HG03469 (cell line): Measurements from ENCODE around the gene INO80C.
"Not testable (repeated sequence)": the region's sequence is repeated elsewhere in the genome, so short reads cannot be mapped to it uniquely, and the experiment has no call there.

Experiments
- ATAC-seq: cut with Tn5 transposase; IDR thresholded peaks from one replicate; pipeline ENCODE4 v1.9.1; 2021; ENCODE audit warnings: mild to moderate bottlenecking, moderate library complexity, moderate number of reproducible peaks; ENCODE audit not compliant: unreplicated experiment

INO80C gene

GRCh38 chr18:35489913-35490490 is 7.8 kb downstream of the INO80C start:
- ATAC-seq: no peak

DNA sequence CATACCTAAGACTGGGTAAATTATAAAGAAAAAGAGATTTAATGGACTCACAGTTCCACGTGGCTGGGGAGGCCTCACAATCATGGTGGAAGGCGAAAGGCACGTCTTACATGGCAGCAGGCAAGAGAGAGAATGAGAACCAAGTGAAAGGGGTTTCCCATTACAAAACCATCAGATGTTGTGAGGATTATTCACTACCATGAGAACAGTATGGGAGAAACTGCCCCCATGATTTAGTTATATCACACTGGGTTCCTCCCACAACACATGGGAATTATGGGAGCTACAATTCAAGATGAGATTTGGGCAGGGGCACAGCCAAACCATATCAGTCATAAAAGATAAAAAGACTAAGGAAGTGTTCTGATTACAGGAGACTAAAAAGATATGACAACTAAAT is 8.5 kb downstream of the INO80C start:
- ATAC-seq: not testable (repeated sequence)

DNA sequence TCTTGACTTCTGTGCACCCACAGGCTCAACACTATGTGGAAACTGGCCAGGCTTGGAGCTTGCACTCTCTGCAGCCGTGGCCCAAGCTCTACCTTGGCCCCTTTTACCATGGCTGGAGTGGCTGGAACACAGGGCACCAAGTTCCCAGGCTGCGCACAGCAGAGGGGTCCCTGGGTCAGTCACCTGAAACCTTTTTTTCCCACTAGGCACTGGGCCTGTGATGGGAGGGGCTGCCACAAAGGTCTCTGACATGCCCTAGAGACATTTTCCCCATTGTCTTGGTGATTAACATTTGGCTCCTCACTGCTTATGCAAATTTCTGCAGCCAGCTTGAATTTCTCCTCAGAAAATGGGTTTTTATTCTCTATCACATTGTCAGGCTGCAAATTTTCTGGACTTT is 9.4 kb downstream of the INO80C start:
- not testable (repeated sequence) for ATAC-seq

DNA sequence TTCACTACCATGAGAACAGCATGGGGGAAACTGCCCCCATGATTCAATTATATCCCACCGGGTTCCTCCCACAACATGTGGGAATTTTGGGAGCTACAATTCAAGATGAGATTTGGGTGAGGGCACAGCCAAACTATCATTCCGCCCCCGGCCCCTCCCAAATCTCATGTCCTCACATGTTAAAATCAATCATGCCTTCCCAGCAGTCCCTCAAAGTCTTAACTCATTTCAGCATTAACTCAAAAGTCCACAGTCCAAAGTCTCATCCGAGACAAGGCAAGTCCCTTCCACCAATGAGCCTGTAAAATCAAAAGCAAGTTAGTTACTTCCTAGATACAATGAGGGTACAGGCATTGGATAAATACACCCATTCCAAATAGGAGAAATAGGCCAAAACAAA is 10.2 kb downstream of the INO80C start:
- not testable (repeated sequence) for ATAC-seq

GRCh38 chr18:35485852-35486251 is 11.9 kb downstream of the INO80C start:
- ATAC-seq: no peak

DNA sequence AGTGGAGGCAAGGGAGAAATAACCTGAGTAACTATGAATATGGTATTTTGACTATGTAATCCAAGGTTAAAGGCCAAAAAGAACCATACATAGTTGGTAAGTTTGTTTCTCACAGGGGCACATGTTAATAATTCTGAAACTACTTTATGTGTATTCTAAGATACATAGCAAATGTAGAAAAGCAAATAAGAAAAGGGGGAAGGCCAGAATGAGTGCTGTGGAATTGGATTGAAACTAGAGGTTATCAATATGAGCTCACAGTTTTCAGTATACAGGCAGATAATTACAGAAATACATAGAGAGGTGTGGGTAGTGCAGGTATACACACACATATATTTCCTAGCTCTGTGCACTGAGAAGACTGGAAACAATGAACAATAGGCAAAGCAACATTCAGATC is 13.7 kb downstream of the INO80C start:
- ATAC-seq: no peak

DNA sequence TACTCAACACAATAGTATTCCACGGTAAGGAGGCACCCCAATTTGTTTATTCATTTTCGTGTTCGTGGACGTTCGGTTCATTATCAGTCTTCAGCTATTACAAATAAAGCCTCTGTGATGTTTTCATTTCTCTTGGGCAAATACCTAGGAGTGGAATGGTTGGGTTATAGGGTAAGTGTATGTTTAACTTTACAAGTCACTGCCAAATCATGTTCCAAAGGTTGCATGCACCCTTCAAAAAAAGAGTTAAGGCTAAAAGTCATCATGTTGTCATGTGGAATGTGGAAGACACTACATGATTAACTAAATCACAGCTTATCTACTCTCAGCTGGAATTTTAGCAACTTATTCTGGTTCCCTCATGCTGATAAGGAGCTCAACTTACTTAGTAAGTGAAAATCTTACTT is 15.8 kb downstream of the INO80C start:
- ATAC-seq: no peak

- ATAC-seq: no peak
Measured at GRCh38 chr18:35479911-35480586, 17.7 kb downstream of the INO80C start.

DNA sequence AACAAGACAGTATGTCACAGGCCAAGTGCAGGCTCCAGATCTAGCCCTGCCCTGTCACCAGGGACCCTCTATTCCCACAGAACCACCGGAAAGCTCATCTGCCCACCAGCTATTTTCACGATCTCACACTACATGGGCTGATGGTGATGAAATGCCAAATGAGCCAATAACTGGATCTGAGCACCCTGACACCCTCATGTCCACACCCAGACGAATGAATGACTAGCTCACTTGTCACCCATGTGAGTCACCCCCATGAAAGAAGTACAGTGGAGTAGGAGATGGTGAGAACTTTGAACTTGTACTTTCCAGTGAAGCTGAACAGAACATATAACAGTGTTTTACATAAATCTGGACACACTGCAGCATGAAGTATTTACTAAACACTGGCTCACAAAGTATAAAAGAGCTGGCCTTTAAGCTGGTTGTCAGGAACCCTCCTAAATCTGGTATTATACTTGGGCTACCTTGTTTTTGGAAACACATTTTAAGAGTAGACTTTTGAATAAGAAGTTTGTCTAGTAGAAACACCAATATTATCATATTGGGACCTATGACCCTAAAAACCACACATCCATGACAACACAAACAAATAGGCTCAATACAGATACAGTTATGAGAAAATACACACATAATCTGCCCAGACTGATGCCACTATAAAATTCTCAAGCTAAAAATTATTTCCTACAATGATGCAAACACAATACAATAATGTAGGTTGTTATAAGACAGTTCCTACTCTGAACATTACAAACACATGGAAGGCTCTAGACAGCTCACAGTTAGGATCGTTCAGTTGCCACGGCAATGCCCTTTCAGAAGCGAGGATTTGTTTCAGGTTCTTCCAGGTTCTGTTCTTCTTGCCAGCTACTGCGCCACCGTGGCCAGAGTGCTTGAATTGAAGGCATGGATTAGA is 19.0 kb downstream of the INO80C start:
- ATAC-seq: no peak

DNA sequence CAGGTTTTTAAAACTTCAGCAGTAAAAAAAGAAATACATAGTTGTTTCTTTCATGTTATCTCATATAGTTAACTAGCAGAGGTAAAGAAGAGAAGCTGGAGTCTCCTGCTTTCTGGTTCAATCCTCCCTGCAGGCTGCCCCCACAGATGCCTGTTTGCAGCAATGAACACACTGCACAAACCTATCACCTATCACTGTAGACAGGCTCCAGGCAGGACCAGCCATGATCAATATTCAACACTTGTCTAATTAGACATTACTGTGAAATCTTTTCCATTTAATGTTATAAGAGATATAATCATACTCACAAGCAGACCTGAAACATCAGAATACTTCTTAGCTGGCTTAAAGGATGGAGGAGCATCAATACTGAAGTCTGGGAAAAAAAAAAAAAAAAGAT is 19.8 kb downstream of the INO80C start:
- ATAC-seq: no peak

GRCh38 chr18:35477497-35477896 is 20.3 kb downstream of the INO80C start:
- ATAC-seq: no peak

DNA sequence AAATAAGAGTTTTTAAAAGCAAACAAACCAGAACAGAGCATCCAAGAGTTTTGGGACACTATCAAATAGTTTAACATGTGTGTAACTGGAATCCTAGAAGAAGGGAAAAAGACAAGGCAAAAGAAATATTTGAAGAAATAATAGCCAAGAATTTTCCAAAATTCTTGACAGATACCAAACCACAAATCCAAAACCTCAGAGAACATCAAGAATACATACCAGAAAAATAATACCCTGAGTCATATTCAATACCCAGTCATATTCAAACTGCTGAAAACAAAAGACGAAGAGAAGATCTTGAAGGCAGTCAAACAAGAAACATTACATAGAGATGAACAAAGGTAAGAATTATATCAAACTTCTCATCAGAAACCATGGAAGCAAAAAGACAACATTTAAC is 22.9 kb downstream of the INO80C start:
- ATAC-seq: no peak

- ATAC-seq: no peak
Measured at GRCh38 chr18:35473562-35473961, 24.2 kb downstream of the INO80C start.

GRCh38 chr18:35470435-35470834 is 27.3 kb downstream of the INO80C start:
- no peak for ATAC-seq

GRCh38 chr18:35469725-35470124 is 28.0 kb downstream of the INO80C start:
- ATAC-seq: no peak

DNA sequence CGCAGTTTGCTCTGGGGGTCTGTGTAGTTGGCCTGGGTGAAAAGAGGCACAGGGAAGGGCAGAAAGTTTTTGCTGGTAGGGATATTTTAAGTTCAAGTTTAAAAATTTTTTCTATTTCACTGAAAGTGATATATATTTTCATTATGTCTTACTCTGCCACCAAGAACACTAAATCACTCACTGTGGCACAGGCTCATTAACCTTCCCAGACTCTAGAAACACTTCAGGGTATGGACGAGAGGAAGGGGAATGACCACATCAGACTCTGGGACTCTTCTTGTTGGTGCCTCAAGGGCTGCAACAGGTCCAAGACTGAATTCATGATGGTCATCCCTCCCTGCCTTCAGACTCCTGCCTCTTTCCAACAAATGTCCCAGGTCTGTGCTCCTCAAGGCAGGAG is 29.0 kb downstream of the INO80C start:
- ATAC-seq: no peak

DNA sequence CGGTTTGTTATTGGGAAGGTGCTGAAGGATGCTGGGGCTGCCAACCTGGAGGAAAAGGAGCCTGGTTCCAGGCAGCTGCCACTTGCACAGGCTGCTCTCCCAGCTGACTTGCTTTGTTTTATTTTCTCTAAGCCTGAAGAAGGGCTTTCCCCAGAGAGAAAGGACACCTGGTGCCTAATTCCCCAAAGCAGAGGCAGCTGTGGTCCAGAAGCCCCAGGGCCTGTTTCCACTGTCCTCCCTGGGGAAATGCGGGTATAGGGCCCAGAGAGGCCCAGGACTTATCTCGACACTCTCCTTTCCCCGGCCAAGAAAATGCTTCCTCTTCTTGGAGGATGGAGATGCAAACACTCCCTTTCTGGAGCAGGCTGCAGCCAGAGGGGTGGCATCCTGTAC is 30.1 kb downstream of the INO80C start:
- peak; percentile 51 for ATAC-seq

DNA sequence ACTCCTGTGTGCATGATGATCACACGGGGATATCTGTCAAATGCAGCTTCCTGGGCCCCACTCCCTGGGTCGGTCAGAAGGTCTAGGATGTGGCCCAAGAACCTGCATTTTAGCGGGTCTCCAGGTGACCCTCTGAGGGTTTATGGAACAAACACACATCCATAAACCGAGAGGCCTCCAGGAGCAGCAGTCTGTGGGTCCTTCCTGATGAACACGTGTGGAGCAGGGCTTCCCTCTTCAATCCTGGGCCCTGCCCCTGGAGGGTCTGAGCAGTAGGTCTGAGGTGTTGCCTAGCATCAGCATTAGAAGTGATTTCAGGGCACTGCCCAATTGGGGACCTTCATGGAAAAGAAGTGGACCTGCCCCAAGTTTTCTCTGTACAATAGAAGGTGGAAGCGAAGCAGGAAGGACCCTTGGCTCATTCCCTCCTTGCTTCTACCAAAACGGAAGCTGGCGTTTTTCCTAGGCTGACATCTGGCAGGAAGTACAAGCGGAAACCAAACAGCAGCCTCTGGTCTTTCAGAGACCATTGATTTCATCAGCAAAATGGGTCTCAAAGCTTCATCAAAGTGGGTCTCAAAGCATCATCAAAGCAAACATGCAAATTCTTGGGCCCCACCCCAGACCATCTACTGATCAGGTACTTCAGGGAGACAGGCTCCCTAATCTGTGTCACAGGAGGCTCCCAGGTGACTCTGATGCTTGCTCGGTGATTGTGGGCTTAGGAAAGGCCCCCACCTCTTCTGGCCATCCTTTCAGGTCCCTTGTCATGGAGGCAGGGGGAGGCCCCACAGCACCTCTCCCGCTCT is 30.7 kb downstream of the INO80C start:
- ATAC-seq: no peak

DNA sequence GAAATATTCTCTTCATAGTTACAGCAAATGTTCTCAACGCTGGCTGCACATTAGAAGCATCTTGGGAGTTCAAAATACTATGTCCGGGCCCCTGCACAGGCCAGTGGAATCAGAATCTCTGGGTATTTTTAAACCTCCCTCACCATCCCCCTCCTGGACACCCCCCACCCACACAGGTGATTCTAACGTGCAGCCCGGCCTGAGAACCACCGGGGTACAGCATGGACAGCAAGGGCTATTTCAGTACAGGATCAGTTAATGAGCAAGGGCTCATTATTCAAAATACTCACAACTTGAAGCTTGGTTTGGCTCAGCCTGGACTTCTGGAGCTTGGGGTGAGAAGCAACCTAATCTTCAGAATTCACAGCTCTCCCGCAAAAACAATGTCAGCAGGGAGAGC is 31.4 kb downstream of the INO80C start:
- ATAC-seq: no peak

DNA sequence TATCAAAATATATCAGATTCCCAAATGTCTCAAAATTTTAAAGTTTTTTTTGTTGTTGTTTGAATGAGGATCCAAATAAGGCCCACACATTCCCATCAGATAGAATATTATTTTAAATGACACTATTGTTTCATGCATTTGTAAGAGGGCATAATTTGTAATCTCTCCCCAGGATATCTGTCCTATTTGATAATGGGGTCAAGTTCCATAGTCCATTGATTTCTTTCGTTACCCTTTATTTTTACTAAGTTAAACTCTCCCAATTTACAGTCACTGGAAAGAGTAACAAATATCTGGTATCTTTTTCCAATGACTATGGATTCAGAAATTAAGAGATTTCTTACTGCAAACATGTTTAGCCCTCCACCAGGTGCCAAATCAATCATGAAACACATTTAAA is 32.4 kb downstream of the INO80C start:
- ATAC-seq: no peak

DNA sequence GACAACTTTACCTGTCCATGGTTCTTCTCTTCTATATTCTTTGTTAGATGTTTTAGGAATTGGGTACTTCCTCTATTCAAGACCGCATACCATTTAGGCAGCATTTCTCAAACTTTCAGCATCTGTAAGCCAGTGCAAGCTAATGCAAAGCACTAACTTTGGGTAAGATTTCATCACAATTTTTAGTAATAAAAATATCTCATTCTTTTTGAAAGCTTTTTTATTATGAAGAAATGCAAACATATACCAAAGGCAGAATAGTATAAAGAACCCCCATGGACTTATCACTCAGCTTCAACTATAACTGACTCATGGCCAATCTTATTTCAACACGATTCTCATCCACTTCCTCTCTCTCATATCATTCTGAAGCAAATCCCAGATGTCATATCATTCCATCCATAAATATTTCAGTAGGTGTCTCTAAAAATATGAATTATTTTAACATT is 32.9 kb downstream of the INO80C start:
- ATAC-seq: no peak
